GM12878 (cell line): Measurements from ENCODE around the gene CYTH3. TPM values are rescaled to one million over a fixed set of nuclear protein-coding genes. Genes with fewer than 3 reads are reported as not detected.

Experiments
- EP300 ChIP-seq, 2 experiments: fragments of 150-350 bp in 1 of 2; IDR thresholded peaks; 2 replicates each; pipeline ENCODE4 v1.6.1; 2011 to 2012; ENCODE audit warnings: low read depth in 2 of 2, low read length in 2 of 2, borderline replicate concordance in 1 of 2, improper control_type of control experiment in 1 of 2, inconsistent platforms in 1 of 2; ENCODE audit not compliant: control insufficient read depth in 1 of 2
- MEF2A ChIP-seq: IDR thresholded peaks from 2 replicates; pipeline ENCODE4 v1.6.1; 2011; ENCODE audit warnings: low read depth, mild to moderate bottlenecking, low read length, moderate library complexity; ENCODE audit not compliant: insufficient read depth
- PML ChIP-seq: IDR thresholded peaks from 2 replicates; pipeline ENCODE4 v1.6.1; 2012; ENCODE audit warnings: low read length, inconsistent platforms
- SMC3 ChIP-seq: IDR thresholded peaks from 2 replicates; pipeline ENCODE4 v1.6.1; 2011; ENCODE audit warnings: low read length, improper control_type of control experiment, borderline replicate concordance
- ZNF207 ChIP-seq: fragments of 450-650 bp; IDR thresholded peaks from 2 replicates; pipeline ENCODE4 v1.6.1; 2014; ENCODE audit warnings: antibody characterized with exemption, mild to moderate bottlenecking, borderline replicate concordance
- polyA plus RNA-seq, 11 experiments: library from polyadenylated mRNA; depleted of rRNA in 4 of 11; unstranded in 6 of 11; stranded (reverse) in 5 of 11; fragments of >200 nt; fragmentation: Nextera tagmentation in 4 of 11; fragmentation: Illumina TruSeq in 1 of 11; extraction: Ambion mirVana in 4 of 11; extraction: Trizol in 1 of 11; gene quantifications; 1 replicate in 1 of 11; 2 replicates in 10 of 11; pipeline versions ENCODE4 v1.2.1 to v1.2.3, GENCODE V29; 2011 to 2016; ENCODE audit warnings: inconsistent platforms in 2 of 11, missing spikeins in 2 of 11, low read depth in 1 of 11
- total RNA-seq, 4 experiments: library from RNA; depleted of rRNA in 3 of 4; stranded (reverse); fragments of >200 nt in 3 of 4; fragmentation: Illumina TruSeq in 1 of 4; extraction: Trizol in 1 of 4; gene quantifications; 2 replicates each; pipeline versions ENCODE4 v1.2.1 to v1.2.3, GENCODE V29; 2013 to 2021
- TF ChIP-seq, protein P1 (sequence below): fragments of 450-650 bp; IDR thresholded peaks from 2 replicates; pipeline ENCODE4 v1.6.1; 2017; ENCODE audit warnings: low read depth, mild to moderate bottlenecking, moderate library complexity
- TF ChIP-seq, protein P2 (sequence below): IDR thresholded peaks from 2 replicates; pipeline ENCODE4 v1.6.1; 2011; ENCODE audit warnings: borderline replicate concordance, low read depth, mild to moderate bottlenecking, moderate library complexity, low read length; ENCODE audit not compliant: insufficient read depth, poor library complexity, severe bottlenecking
- TF ChIP-seq, protein P3 (sequence below): IDR thresholded peaks from 2 replicates; pipeline ENCODE4 v1.6.1; 2012; ENCODE audit warnings: low read length, inconsistent platforms

CYTH3 gene
- total and polyA plus RNA-seq, 10 of the 15 experiments (the other 5 are each of a cell fraction or from before 2014, with no cell fraction given) = 0.45 to 28.2 (median 15.7) TPM

DNA sequence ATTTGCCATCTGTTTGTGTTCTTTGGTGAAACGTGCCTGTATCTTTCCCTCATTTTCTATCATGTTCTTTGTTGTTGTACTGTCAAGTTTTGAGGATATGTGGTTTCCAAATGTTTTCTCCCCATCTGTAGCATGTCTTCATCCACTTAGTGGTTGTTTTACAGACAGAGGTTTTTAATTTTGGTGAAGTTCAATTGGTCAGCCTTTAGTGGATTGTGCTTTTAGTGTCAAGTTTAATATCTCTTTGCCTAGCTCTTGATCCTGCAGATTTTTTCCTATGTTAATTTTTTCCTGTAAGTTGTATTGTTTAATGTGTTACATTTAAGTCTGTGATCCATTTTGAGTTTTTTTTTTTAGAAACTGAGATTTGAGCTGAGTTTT, 145.3 kb downstream of the CYTH3 start (continued):
- TF ChIP-seq, protein P1, sequence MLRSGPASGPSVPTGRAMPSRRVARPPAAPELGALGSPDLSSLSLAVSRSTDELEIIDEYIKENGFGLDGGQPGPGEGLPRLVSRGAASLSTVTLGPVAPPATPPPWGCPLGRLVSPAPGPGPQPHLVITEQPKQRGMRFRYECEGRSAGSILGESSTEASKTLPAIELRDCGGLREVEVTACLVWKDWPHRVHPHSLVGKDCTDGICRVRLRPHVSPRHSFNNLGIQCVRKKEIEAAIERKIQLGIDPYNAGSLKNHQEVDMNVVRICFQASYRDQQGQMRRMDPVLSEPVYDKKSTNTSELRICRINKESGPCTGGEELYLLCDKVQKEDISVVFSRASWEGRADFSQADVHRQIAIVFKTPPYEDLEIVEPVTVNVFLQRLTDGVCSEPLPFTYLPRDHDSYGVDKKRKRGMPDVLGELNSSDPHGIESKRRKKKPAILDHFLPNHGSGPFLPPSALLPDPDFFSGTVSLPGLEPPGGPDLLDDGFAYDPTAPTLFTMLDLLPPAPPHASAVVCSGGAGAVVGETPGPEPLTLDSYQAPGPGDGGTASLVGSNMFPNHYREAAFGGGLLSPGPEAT = no peak
- TF ChIP-seq EP300 (IDR thresholded peaks at IDR 0.05; ENCODE audit: borderline replicate concordance in 1 of 2, control insufficient read depth in 1 of 2, low read depth in 2 of 2, low read length in 2 of 2) (no peak), SMC3 (no peak), PML (no peak), ZNF207 (no peak), MEF2A (no peak)
- TF ChIP-seq, protein P2, sequence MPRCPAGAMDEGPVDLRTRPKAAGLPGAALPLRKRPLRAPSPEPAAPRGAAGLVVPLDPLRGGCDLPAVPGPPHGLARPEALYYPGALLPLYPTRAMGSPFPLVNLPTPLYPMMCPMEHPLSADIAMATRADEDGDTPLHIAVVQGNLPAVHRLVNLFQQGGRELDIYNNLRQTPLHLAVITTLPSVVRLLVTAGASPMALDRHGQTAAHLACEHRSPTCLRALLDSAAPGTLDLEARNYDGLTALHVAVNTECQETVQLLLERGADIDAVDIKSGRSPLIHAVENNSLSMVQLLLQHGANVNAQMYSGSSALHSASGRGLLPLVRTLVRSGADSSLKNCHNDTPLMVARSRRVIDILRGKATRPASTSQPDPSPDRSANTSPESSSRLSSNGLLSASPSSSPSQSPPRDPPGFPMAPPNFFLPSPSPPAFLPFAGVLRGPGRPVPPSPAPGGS = no peak
- TF ChIP-seq, protein P3, sequence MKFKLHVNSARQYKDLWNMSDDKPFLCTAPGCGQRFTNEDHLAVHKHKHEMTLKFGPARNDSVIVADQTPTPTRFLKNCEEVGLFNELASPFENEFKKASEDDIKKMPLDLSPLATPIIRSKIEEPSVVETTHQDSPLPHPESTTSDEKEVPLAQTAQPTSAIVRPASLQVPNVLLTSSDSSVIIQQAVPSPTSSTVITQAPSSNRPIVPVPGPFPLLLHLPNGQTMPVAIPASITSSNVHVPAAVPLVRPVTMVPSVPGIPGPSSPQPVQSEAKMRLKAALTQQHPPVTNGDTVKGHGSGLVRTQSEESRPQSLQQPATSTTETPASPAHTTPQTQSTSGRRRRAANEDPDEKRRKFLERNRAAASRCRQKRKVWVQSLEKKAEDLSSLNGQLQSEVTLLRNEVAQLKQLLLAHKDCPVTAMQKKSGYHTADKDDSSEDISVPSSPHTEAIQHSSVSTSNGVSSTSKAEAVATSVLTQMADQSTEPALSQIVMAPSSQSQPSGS = no peak
